22Rv1 (cell line): ENCODE data around the gene UNC13D.

Experiments used
- ZFX ChIP-seq: fragments of 450-650 bp; IDR thresholded peaks from 2 replicates; pipeline ENCODE4 v1.6.1; 2017; ENCODE audit warnings: antibody characterized with exemption, borderline replicate concordance
- TF ChIP-seq, protein P1 (sequence below): fragments of 450-650 bp; IDR thresholded peaks from 2 replicates; pipeline ENCODE4 v1.5.1; 2017; ENCODE audit warnings: mild to moderate bottlenecking

- TF ChIP-seq, protein P1, sequence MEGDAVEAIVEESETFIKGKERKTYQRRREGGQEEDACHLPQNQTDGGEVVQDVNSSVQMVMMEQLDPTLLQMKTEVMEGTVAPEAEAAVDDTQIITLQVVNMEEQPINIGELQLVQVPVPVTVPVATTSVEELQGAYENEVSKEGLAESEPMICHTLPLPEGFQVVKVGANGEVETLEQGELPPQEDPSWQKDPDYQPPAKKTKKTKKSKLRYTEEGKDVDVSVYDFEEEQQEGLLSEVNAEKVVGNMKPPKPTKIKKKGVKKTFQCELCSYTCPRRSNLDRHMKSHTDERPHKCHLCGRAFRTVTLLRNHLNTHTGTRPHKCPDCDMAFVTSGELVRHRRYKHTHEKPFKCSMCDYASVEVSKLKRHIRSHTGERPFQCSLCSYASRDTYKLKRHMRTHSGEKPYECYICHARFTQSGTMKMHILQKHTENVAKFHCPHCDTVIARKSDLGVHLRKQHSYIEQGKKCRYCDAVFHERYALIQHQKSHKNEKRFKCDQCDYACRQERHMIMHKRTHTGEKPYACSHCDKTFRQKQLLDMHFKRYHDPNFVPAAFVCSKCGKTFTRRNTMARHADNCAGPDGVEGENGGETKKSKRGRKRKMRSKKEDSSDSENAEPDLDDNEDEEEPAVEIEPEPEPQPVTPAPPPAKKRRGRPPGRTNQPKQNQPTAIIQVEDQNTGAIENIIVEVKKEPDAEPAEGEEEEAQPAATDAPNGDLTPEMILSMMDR, result no peak
- TF ChIP-seq ZFX, result no peak
Measured at GRCh38 chr17:75834928-75835653, 9.1 kb downstream of the UNC13D start.
